Astrocyte of the spinal cord (primary cell): ENCODE results near the gene CHDH.

Experiments used
- DNase-seq: peaks from one replicate; pipeline ENCODE4 v3.0.0; 2011; ENCODE audit warnings: low read depth, low spot score
- H3K4me3 ChIP-seq: 2 replicates; pipeline ENCODE4 v1.5.1; 2011; ENCODE audit warnings: low read depth, mild to moderate bottlenecking, low read length, moderate library complexity
- in situ Hi-C: cut with HindIII; loops from 2 replicates; pipeline ENCODE4 v1.10.0; 2017; ENCODE audit warnings: low sequenced_read_pairs
- TF ChIP-seq, protein P1 (sequence below): IDR thresholded peaks from 2 replicates; pipeline ENCODE4 v1.5.1; 2012; ENCODE audit warnings: low read depth, mild to moderate bottlenecking, low read length, inconsistent platforms

CHDH gene

DNA sequence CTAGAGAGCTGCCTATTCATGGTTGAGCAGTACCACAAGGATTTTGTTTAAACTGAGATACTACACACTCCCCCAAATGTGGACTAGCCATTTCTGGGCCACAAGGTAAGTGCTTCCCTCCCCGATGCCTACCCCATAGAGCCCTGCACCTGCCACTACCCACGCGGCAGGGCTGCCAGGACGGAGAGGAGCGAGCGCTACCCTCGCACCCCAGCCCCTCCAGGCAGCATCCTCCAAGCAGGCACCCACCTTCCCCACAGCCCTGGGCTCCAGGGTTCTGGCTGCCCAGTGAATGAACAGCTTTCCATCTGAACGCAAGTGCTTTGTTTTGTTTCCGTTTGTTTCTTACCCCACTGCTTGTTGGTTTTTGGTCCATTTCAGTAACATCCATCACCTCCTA is 59.2 kb downstream of the CHDH start:
- no peak overlapping the region for H3K4me3 ChIP-seq
- DNase-seq: no peak
- in situ Hi-C loops: no loop called here
- TF ChIP-seq, protein P1, sequence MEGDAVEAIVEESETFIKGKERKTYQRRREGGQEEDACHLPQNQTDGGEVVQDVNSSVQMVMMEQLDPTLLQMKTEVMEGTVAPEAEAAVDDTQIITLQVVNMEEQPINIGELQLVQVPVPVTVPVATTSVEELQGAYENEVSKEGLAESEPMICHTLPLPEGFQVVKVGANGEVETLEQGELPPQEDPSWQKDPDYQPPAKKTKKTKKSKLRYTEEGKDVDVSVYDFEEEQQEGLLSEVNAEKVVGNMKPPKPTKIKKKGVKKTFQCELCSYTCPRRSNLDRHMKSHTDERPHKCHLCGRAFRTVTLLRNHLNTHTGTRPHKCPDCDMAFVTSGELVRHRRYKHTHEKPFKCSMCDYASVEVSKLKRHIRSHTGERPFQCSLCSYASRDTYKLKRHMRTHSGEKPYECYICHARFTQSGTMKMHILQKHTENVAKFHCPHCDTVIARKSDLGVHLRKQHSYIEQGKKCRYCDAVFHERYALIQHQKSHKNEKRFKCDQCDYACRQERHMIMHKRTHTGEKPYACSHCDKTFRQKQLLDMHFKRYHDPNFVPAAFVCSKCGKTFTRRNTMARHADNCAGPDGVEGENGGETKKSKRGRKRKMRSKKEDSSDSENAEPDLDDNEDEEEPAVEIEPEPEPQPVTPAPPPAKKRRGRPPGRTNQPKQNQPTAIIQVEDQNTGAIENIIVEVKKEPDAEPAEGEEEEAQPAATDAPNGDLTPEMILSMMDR: no peak

DNA sequence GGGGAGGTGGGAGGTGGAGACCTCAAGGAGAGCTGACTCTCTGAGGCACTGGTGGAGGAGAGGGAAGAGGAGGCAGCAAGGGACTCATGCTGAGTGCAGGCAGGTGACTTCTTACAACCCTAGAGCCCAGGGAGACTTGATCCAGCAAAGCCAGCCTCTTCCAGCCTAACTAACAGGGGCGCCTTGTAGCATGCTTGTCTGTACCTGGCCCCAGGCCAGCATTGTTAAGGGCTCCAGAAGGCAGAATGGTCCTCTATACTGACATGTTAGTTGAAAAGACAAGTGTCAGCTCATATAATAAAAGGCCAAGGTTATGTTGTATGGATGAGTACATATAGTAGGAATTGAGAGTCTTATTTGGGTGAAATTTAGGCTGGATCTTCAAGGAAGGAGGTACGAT is 65.4 kb downstream of the CHDH start:
- H3K4me3 ChIP-seq: no peak overlapping the region
- TF ChIP-seq, protein P1: no peak
- no peak for DNase-seq
- in situ Hi-C loops: no loop called here

DNA sequence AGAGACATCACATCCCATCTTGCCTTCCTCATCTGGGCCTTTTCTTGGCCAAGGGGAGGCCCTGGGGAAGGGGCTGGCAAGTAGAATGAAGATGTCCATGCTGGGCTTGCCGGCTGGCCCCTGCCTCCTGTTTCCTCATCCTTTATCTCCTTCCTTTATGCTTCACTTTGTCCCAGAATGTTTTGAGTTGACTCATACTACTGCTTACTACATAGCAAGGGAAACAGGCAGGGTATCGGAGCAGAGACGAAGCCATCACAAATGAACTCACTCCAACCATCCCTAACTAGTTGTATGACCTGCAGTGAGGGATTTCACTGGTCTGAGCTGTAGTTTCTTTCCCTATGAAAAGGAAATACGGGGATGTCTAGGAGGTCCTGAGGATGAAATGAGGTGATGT is 66.0 kb downstream of the CHDH start:
- TF ChIP-seq, protein P1: no peak
- no peak for DNase-seq
- no peak overlapping the region for H3K4me3 ChIP-seq
- in situ Hi-C loops: no loop called here

DNA sequence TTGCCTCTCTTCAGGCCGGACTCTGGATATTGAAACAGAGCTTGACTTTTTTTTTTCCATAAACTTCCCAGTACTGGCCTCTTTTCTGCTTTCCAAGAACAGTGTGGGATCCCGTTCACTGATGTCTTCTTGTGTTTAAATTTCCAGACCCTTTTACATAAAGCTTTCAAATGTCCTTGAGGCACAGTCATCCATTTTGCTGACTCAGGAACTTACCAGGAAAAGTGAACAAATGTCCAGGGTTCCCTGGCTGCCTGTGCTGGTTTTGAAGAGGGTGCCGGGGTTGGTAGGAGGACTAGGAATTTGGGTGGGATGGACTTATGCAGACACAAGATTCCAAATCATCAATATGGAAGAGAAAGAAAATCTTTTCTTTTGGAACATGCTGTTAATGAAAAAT is 68.1 kb downstream of the CHDH start:
- H3K4me3 ChIP-seq: no peak overlapping the region
- in situ Hi-C loops: no loop called here
- DNase-seq: no peak
- TF ChIP-seq, protein P1: no peak

DNA sequence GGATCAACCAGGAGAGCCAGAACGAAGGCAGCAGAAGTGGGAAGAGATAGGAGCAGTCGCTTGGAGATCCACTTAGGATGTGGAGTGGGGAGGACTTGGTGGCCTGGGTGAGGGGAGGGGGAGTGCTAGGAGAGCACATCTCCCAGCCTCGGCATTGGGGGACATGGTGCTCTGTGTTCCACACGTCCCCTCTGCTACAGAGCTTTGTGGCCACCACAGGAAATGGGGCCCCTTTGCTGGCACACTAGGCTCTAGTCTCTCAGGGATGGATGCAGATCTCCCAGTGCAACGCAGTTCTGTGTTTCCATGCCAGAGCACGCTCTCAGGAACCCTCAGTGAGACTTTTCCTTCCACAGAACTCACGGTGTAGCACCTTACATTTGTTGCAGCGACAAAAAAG is 68.8 kb downstream of the CHDH start:
- in situ Hi-C loops: no loop called here
- H3K4me3 ChIP-seq: no peak overlapping the region
- no peak for DNase-seq
- TF ChIP-seq, protein P1: no peak

DNA sequence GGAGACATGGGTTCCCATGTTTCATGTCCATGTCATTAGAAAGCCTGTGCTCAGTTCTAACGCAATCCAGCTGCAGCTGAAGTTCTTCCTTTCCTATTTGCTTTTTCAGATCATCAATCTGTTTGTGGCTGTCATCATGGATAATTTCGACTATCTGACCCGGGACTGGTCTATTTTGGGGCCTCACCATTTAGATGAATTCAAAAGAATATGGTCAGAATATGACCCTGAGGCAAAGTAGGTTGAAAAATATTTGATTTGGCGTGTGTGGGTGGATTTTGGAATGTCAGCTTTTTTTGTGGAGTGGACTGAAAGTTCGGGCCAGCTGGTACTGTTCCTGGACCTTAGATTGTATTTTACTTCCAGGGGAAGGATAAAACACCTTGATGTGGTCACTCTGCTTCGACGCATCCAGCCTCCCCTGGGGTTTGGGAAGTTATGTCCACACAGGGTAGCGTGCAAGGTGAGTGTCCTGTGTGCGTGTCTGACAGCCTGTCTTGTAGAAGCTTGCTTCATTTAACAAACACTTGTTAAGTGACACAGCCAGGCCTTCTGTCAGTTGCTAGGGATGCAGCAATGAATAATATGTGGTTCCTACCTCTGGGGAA is 69.6 kb downstream of the CHDH start:
- TF ChIP-seq, protein P1: no peak
- in situ Hi-C loops: no loop called here
- H3K4me3 ChIP-seq: no peak overlapping the region
- DNase-seq: no peak

DNA sequence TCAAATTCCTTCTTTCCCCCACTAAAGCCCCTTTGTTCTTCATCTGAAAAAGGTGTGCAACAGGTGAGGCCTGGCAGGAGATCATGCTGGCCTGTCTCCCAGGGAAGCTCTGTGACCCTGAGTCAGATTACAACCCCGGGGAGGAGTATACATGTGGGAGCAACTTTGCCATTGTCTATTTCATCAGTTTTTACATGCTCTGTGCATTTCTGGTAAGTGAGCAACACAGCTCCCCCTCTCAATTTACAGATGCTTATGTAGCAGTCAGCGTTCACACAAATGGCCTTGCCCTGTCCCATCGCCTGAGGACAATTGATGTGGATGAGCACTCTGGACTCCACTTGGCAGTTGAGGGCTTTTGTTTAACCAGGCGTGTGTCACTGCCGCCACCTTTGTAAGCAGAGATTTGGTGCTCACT is 70.4 kb downstream of the CHDH start:
- TF ChIP-seq, protein P1: no peak
- no peak overlapping the region for H3K4me3 ChIP-seq
- in situ Hi-C loops: no loop called here
- no peak for DNase-seq
